ENCODE data around the gene PLA2G12B.

PLA2G12B gene

GRCh38 chr10:72888151-72888638 lies 66.4 kb downstream of the PLA2G12B start:
- no peak for DNase-seq

GRCh38 chr10:72887043-72887442 lies 67.6 kb downstream of the PLA2G12B start:
- no peak for DNase-seq

GRCh38 chr10:72886621-72887020 lies 68.0 kb downstream of the PLA2G12B start:
- no peak for DNase-seq

- no peak for DNase-seq
Observed at GRCh38 chr10:72885953-72886352, 68.7 kb downstream of the PLA2G12B start.

Data from CD4-positive, alpha-beta T cell treated with Interleukin-4 for 4 hours (primary cell).